H1 (cell line): ENCODE data around the gene CDK4. TPM values are rescaled to one million over a fixed set of nuclear protein-coding genes. Genes with fewer than 3 reads are reported as not detected.

Source experiments
- CTCF ChIA-PET: fragments of 300-600 bp; sonication (Branson Sonifier 250); formaldehyde crosslinking; loops from one replicate; lab custom pipeline; 2021; ENCODE audit not compliant: partially characterized antibody; lab: Charles Lee
- POLR2A ChIA-PET: fragments of 300-600 bp; sonication (Branson Sonifier 250); formaldehyde crosslinking; loops from one replicate; lab custom pipeline; 2021; ENCODE audit warnings: inconsistent platforms; ENCODE audit not compliant: partially characterized antibody; lab: Charles Lee
- DNase-seq, 2 experiments: peaks; one replicate each; pipeline versions ENCODE4 v3.0.0 to v3.0.0-alpha.2; 2010 to 2022; ENCODE audit warnings: low spot score in 2 of 2, low read depth in 1 of 2, mixed read lengths in 1 of 2
- FAIRE-seq: peaks from 2 replicates; lab custom pipeline; 2011; peaks lifted over from hg19 to GRCh38; lab: Jason Lieb, UNC
- H2AFZ ChIP-seq: 2 replicates; pipeline ENCODE4 v1.8.1; 2012; ENCODE audit warnings: low read length, inconsistent platforms
- H2AK5ac ChIP-seq: 2 replicates; pipeline ENCODE4 v1.6.1; 2013; ENCODE audit warnings: low read depth, low read length
- H2BK120ac ChIP-seq: replicated peaks from 2 replicates; pipeline ENCODE3; 2013; ENCODE audit warnings: low read depth, low read length, inconsistent platforms
- H2BK12ac ChIP-seq: 2 replicates; pipeline ENCODE4 v1.6.1; 2013; ENCODE audit warnings: low read depth, low read length
- H2BK15ac ChIP-seq: 2 replicates; pipeline ENCODE4 v1.6.1; 2013; ENCODE audit warnings: low read length
- H2BK20ac ChIP-seq: 2 replicates; pipeline ENCODE4 v1.6.1; 2013; ENCODE audit warnings: low read length
- H2BK5ac ChIP-seq: 2 replicates; pipeline ENCODE4 v1.6.1; 2013; ENCODE audit warnings: low read depth, low read length
- H3K14ac ChIP-seq: 2 replicates; pipeline ENCODE4 v1.6.1; 2013; ENCODE audit warnings: inconsistent platforms; ENCODE audit not compliant: insufficient read length
- H3K18ac ChIP-seq: 2 replicates; pipeline ENCODE4 v1.6.1; 2013; ENCODE audit warnings: low read length; ENCODE audit errors: extremely low read depth
- H3K23ac ChIP-seq: 2 replicates; pipeline ENCODE4 v1.6.1; 2013; ENCODE audit warnings: inconsistent platforms; ENCODE audit not compliant: insufficient read length
- H3K23me2 ChIP-seq: 2 replicates; pipeline ENCODE4 v1.6.1; 2013; ENCODE audit warnings: low read depth, low read length
- H3K27ac ChIP-seq: 2 replicates; pipeline ENCODE4 v1.6.1; 2011; ENCODE audit warnings: low read depth, low read length, inconsistent platforms
- H3K27me3 ChIP-seq, 4 experiments: replicated peaks in 1 of 4; 1 replicate in 1 of 4; 2 replicates in 3 of 4; pipeline versions ENCODE4 v1.6.1 to v1.8.1; 2011 to 2013; ENCODE audit warnings: low read length in 3 of 4, mild to moderate bottlenecking in 3 of 4, inconsistent platforms in 2 of 4, mixed read lengths in 2 of 4, moderate library complexity in 1 of 4; ENCODE audit not compliant: control insufficient read depth in 3 of 4, insufficient read depth in 3 of 4; ENCODE audit errors: extremely low read depth in 1 of 4
- H3K36me3 ChIP-seq, 4 experiments: 2 replicates each; pipeline versions ENCODE4 v1.6.1 to v1.8.1; 2011 to 2013; ENCODE audit warnings: mild to moderate bottlenecking in 4 of 4, low read length in 3 of 4, moderate library complexity in 2 of 4, control low read depth in 1 of 4, inconsistent platforms in 1 of 4; ENCODE audit not compliant: insufficient read depth in 4 of 4, control insufficient read depth in 2 of 4
- H3K4ac ChIP-seq: replicated peaks from 2 replicates; pipeline ENCODE3; 2013; ENCODE audit warnings: low read length, low read depth, mixed read lengths, inconsistent platforms; ENCODE audit not compliant: insufficient read length
- H3K4me1 ChIP-seq, 4 experiments: replicated peaks in 1 of 4; 1 replicate in 1 of 4; 2 replicates in 3 of 4; pipeline versions ENCODE4 v1.6.1 to v1.8.1; 2011 to 2013; ENCODE audit warnings: low read length in 3 of 4, inconsistent platforms in 2 of 4, mixed read lengths in 1 of 4; ENCODE audit not compliant: insufficient read depth in 4 of 4, control insufficient read depth in 3 of 4
- H3K4me2 ChIP-seq, 2 experiments: 2 replicates each; pipeline versions ENCODE4 v1.6.1 to v1.8.1; 2011 to 2013; ENCODE audit warnings: low read depth in 2 of 2, low read length in 2 of 2, control low read depth in 1 of 2, inconsistent platforms in 1 of 2, mild to moderate bottlenecking in 1 of 2; ENCODE audit not compliant: insufficient read depth in 1 of 2
- H3K4me3 ChIP-seq, 4 experiments: fragments of 200-600, 300-600 bp in 1 of 4; sonication (generic), shearing (Covaris generic), sonication (Bioruptor Twin) in 1 of 4; 2 replicates each; pipeline versions ENCODE4 v1.5.1 to v1.8.1; 2011 to 2016; ENCODE audit warnings: low read length in 4 of 4, low read depth in 3 of 4, control low read depth in 2 of 4, inconsistent platforms in 2 of 4, mild to moderate bottlenecking in 2 of 4, mixed read lengths in 1 of 4, moderate library complexity in 1 of 4; ENCODE audit not compliant: insufficient read depth in 2 of 4; ENCODE audit errors: extremely low read depth in 1 of 4
- H3K56ac ChIP-seq: replicated peaks from 2 replicates; pipeline ENCODE3; 2013; ENCODE audit warnings: low read depth, mild to moderate bottlenecking, mixed read lengths, low read length, inconsistent platforms; ENCODE audit not compliant: insufficient read length
- H3K79me1 ChIP-seq: 2 replicates; pipeline ENCODE4 v1.6.1; 2013; ENCODE audit warnings: low read depth, low read length, control low read depth
- H3K79me2 ChIP-seq, 2 experiments: 2 replicates each; pipeline versions ENCODE4 v1.6.1 to v1.8.1; 2012 to 2013; ENCODE audit warnings: low read length in 2 of 2, mild to moderate bottlenecking in 2 of 2, inconsistent platforms in 1 of 2; ENCODE audit not compliant: insufficient read depth in 2 of 2, control insufficient read depth in 1 of 2
- H3K9ac ChIP-seq, 4 experiments: replicated peaks in 1 of 4; 1 replicate in 1 of 4; 2 replicates in 3 of 4; pipeline versions ENCODE4 v1.6.1 to v1.8.1; 2011 to 2013; ENCODE audit warnings: low read depth in 3 of 4, low read length in 3 of 4, control low read depth in 2 of 4, mild to moderate bottlenecking in 2 of 4, moderate library complexity in 2 of 4, inconsistent platforms in 1 of 4; ENCODE audit errors: extremely low read depth in 1 of 4
- H3K9me3 ChIP-seq, 2 experiments: 2 replicates each; pipeline versions ENCODE4 v1.6.1 to v1.8.1; 2012 to 2013; ENCODE audit warnings: mild to moderate bottlenecking in 2 of 2, moderate library complexity in 2 of 2, control low read depth in 1 of 2, inconsistent platforms in 1 of 2, low read depth in 1 of 2, low read length in 1 of 2, mixed read lengths in 1 of 2; ENCODE audit not compliant: insufficient read depth in 2 of 2
- H4K20me1 ChIP-seq, 2 experiments: replicated peaks in 1 of 2; 2 replicates each; pipeline versions ENCODE3 to v1.8.1; 2011 to 2013; ENCODE audit warnings: inconsistent platforms in 2 of 2, low read length in 2 of 2, mild to moderate bottlenecking in 1 of 2; ENCODE audit not compliant: insufficient read depth in 2 of 2, control insufficient read depth in 1 of 2
- H4K5ac ChIP-seq: 2 replicates; pipeline ENCODE4 v1.6.1; 2013; ENCODE audit warnings: low read length, low read depth, mixed read lengths, inconsistent platforms; ENCODE audit not compliant: insufficient read length
- H4K8ac ChIP-seq: 2 replicates; pipeline ENCODE4 v1.8.0; 2013; ENCODE audit warnings: mild to moderate bottlenecking, moderate library complexity, low read length, inconsistent platforms; ENCODE audit not compliant: insufficient read depth; ENCODE audit errors: extremely low read depth
- H4K91ac ChIP-seq: replicated peaks from 2 replicates; pipeline ENCODE3; 2013; ENCODE audit warnings: low read length, mixed read lengths, inconsistent platforms; ENCODE audit not compliant: insufficient read length
- GTF2F1 ChIP-seq: IDR thresholded peaks from 2 replicates; pipeline ENCODE4 v1.6.1; 2012; ENCODE audit warnings: low read depth, low read length, improper control_type of control experiment, borderline replicate concordance
- HDAC2 ChIP-seq, 2 experiments: fragments of 300-600 bp in 1 of 2; sonication (generic) in 1 of 2; IDR thresholded peaks; 2 replicates each; pipeline ENCODE4 v1.6.1; 2011 to 2012; ENCODE audit warnings: low read depth in 2 of 2, low read length in 2 of 2, mild to moderate bottlenecking in 2 of 2, moderate library complexity in 2 of 2, borderline replicate concordance in 1 of 2, inconsistent platforms in 1 of 2
- HDAC6 ChIP-seq: IDR thresholded peaks from one replicate; pipeline ENCODE4 v1.7.1; 2012; ENCODE audit warnings: low read depth, mild to moderate bottlenecking, inconsistent platforms, low read length, moderate library complexity
- NANOG ChIP-seq: IDR thresholded peaks from 2 replicates; pipeline ENCODE4 v1.6.1; 2011; ENCODE audit warnings: low read length, low read depth, mild to moderate bottlenecking, inconsistent platforms; ENCODE audit not compliant: insufficient read depth, poor library complexity, severe bottlenecking
- NRF1 ChIP-seq: IDR thresholded peaks from 2 replicates; pipeline ENCODE4 v1.6.1; 2011; ENCODE audit warnings: mild to moderate bottlenecking, low read depth, low read length, improper control_type of control experiment
- RAD21 ChIP-seq, 2 experiments: IDR thresholded peaks in 1 of 2; conservative IDR thresholded peaks in 1 of 2; 2 replicates each; pipeline ENCODE4 v1.6.1; 2011; ENCODE audit warnings: low read depth in 2 of 2, low read length in 2 of 2, improper control_type of control experiment in 1 of 2, inconsistent platforms in 1 of 2, mild to moderate bottlenecking in 1 of 2, moderate library complexity in 1 of 2
- RBBP5 ChIP-seq: IDR thresholded peaks from 2 replicates; pipeline ENCODE4 v1.7.1; 2012; ENCODE audit warnings: low read depth, mild to moderate bottlenecking, inconsistent platforms, low read length, moderate library complexity, borderline replicate concordance
- SIRT6 ChIP-seq: IDR thresholded peaks from one replicate; pipeline ENCODE4 v1.7.1; 2012; ENCODE audit warnings: low read length, inconsistent platforms
- WGBS, 2 experiments: shearing (Covaris generic) in 1 of 2; methylation state at CpG; one replicate each; pipeline versions ENCODE4 v1.1.6 to v1.1.7; 2013 to 2015; ENCODE audit warnings: low lambda C conversion rate in 2 of 2, mixed read lengths in 2 of 2, inconsistent platforms in 1 of 2, low coverage in 1 of 2, missing lambda C conversion rate in 1 of 2; ENCODE audit not compliant: insufficient replicate concordance in 2 of 2, insufficient coverage in 1 of 2, insufficient read length in 1 of 2; ENCODE audit errors: extremely low coverage in 1 of 2, missing lambda C conversion rate in 1 of 2; 5-methylcytosine and 5-hydroxymethylcytosine counted together
- polyA plus RNA-seq, 7 experiments: library from polyadenylated mRNA; depleted of rRNA in 3 of 7; stranded (reverse) in 5 of 7; unstranded in 2 of 7; fragments of >200 nt in 5 of 7; fragments of 200-250 nt in 2 of 7; gene quantifications; 1 replicate in 5 of 7; 2 replicates in 1 of 7; 4 replicates in 1 of 7; pipeline versions ENCODE4 v1.2.1 to v1.2.3, GENCODE V29; 2011 to 2013; ENCODE audit warnings: missing spikeins in 2 of 7, mixed read lengths in 2 of 7
- total RNA-seq: library from RNA; stranded (reverse); fragmentation: NEBNext Ultra II Directional; extraction: Animal tissue kit (Norgen Biotek cat#: 25700); gene quantifications from 2 replicates; pipeline ENCODE4 v1.2.1, GENCODE V29; 2021
- TF ChIP-seq, protein P1 (sequence below): IDR thresholded peaks from 2 replicates; pipeline ENCODE4 v1.6.1; 2012; ENCODE audit warnings: low read length, inconsistent platforms
- TF ChIP-seq, protein P2 (sequence below): IDR thresholded peaks from 2 replicates; pipeline ENCODE4 v1.6.1; 2012; ENCODE audit warnings: inconsistent platforms

CDK4 gene
- total and polyA plus RNA-seq, 2 of the 8 experiments (the other 6 are each of a cell fraction or from before 2014, with no cell fraction given), result 174 to 368 TPM

DNA sequence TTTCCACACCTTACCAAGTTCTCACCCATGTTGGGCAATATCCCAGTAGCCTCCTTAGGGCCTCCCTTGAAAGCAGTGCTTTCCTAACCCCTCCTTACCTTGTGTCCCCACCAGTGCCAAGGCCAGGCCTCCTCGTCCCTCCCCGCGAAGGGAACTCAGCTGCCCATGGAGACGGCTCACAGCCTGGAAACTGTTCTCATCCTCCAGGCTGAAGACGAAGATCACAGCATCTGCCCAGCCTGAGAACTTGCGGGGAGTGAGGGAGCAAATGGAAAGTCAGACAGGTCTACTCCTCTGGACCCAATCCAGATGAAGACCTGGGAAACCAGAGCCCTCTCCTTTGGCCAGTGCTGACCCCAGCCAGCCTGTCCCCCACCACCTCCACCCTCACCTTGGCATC is 18.2 kb downstream of the CDK4 start:
- Histone ChIP-seq H2AK5ac (no peak overlapping the region), H3K4me2 (no peak overlapping the region), H3K79me2 (no peaks in the 10 kb centered on the region), H2BK5ac (no peak overlapping the region), H2BK120ac (no peak overlapping the region), H3K4ac (no peak overlapping the region), H3K9me3 (no peaks in the 10 kb centered on the region; a peak in 1 of 4 replicates), H4K5ac (no peak overlapping the region), H3K4me3 (no peak overlapping the region), H3K23ac (no peak overlapping the region), H3K27ac (no peak overlapping the region), H3K36me3 (peaks cover 0 to 6% (median 0%) of the 10 kb centered on the region in 4 experiments; a peak in 1 of 8 replicates), H2BK20ac (no peak overlapping the region), H3K79me1 (no peaks in the 10 kb centered on the region), H4K8ac (no peak overlapping the region; the same call in 1 of the 2 replicates), H3K23me2 (peaks cover 2% of the 10 kb centered on the region; the same call in 1 of the 2 replicates), H2BK15ac (no peak overlapping the region), H3K56ac (no peak overlapping the region), H3K9ac (no peak overlapping the region), H3K18ac (no peak overlapping the region), H3K4me1 (peaks cover 6 to 20% (median 10%) of the 10 kb centered on the region in 4 experiments; a peak in 6 of 7 replicates), H2AFZ (no peak overlapping the region), H2BK12ac (no peak overlapping the region), H3K14ac (no peak overlapping the region), H4K20me1 (peaks cover 0 to 17% of the 10 kb centered on the region in 2 experiments), H4K91ac (no peak overlapping the region), H3K27me3 (peaks cover 36 to 96% (median 82%) of the 10 kb centered on the region in 4 experiments)
- DNase-seq (no peak), FAIRE-seq (no peak)
- 86% methylated on average over 6 of the region's 6 CpGs; no CpG with 5 or more reads in 1 of the 2 experiments for WGBS, 2 experiments
- ChIA-PET POLR2A (interaction anchor here (1.4 to 3.4 kb wide), 3 partner anchors 11 to 114 kb away, joined by 4 to 10 read pairs (median 4); partner anchors contain the start of gene TSPAN31), CTCF (interaction anchor here (0.9 to 11.2 kb wide), 8 partner anchors 8 to 158 kb away, joined by 3 to 149 read pairs (median 8); no protein-coding TSS in a partner anchor)
- no peak for TF ChIP-seq NANOG
- no peak for TF ChIP-seq NRF1
- TF ChIP-seq RBBP5, result no peak
- no peak for TF ChIP-seq GTF2F1
- TF ChIP-seq HDAC6, result no peak
- TF ChIP-seq, protein P1, sequence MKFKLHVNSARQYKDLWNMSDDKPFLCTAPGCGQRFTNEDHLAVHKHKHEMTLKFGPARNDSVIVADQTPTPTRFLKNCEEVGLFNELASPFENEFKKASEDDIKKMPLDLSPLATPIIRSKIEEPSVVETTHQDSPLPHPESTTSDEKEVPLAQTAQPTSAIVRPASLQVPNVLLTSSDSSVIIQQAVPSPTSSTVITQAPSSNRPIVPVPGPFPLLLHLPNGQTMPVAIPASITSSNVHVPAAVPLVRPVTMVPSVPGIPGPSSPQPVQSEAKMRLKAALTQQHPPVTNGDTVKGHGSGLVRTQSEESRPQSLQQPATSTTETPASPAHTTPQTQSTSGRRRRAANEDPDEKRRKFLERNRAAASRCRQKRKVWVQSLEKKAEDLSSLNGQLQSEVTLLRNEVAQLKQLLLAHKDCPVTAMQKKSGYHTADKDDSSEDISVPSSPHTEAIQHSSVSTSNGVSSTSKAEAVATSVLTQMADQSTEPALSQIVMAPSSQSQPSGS, result no peak
- TF ChIP-seq, protein P2, sequence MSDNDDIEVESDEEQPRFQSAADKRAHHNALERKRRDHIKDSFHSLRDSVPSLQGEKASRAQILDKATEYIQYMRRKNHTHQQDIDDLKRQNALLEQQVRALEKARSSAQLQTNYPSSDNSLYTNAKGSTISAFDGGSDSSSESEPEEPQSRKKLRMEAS, result no peak
- TF ChIP-seq HDAC2 (IDR thresholded peaks at IDR 0.05; ENCODE audit: borderline replicate concordance in 1 of 2, low read depth in 2 of 2, low read length in 2 of 2), result no peak
- no peak for TF ChIP-seq SIRT6
- TF ChIP-seq RAD21 (IDR thresholded peaks at IDR 0.05 in 1 of 2, conservative IDR thresholded peaks at IDR 0.05 in 1 of 2; ENCODE audit: low read depth in 2 of 2, low read length in 2 of 2), result no peak
